Spinal cord (tissue), 10 donors: ENCODE measurements around the gene DNALI1. TPM values are rescaled to one million over a fixed set of nuclear protein-coding genes. Genes with fewer than 3 reads are reported as not detected.
"Not testable (repeated sequence)": the region's sequence is repeated elsewhere in the genome, so short reads cannot be mapped to it uniquely, and the experiment has no call there.

ENCODE experiments used
- DNase-seq, 6 donors: peaks; one replicate each; pipeline versions ENCODE4 v3.0.0 to v3.0.0-alpha.2; 2013 to 2015; ENCODE audit warnings: low spot score in 6 of 6, low read depth in 4 of 6
- H3K27ac ChIP-seq: one replicate; pipeline ENCODE4 v1.5.1; 2013; ENCODE audit warnings: low read depth, low read length, control low read depth
- H3K27me3 ChIP-seq: one replicate; pipeline ENCODE4 v1.6.1; 2013; ENCODE audit warnings: low read length; ENCODE audit not compliant: control insufficient read depth, insufficient read depth
- H3K36me3 ChIP-seq: one replicate; pipeline ENCODE4 v1.6.1; 2013; ENCODE audit warnings: low read length; ENCODE audit not compliant: control insufficient read depth, insufficient read depth
- H3K4me1 ChIP-seq: one replicate; pipeline ENCODE4 v1.6.1; 2013; ENCODE audit warnings: low read length; ENCODE audit not compliant: control insufficient read depth, insufficient read depth
- H3K4me3 ChIP-seq: one replicate; pipeline ENCODE4 v1.5.1; 2013; ENCODE audit warnings: low read depth, low read length, control low read depth
- H3K9me3 ChIP-seq: one replicate; pipeline ENCODE4 v1.6.1; 2013; ENCODE audit warnings: low read length; ENCODE audit not compliant: control insufficient read depth, insufficient read depth
- WGBS: methylation state at CpG from one replicate; pipeline ENCODE4 v1.1.5; 2013; ENCODE audit warnings: missing lambda C conversion rate; ENCODE audit not compliant: insufficient coverage; 5-methylcytosine and 5-hydroxymethylcytosine counted together
- long read RNA-seq, 4 donors: transcript quantifications; one replicate each; lab custom pipeline, GENCODE V29; 2026
- polyA plus RNA-seq, 2 donors: library from polyadenylated mRNA; unstranded; fragments of 120-200 nt; gene quantifications; one replicate each; pipeline ENCODE4 v1.2.1, GENCODE V29; 2013; ENCODE audit not compliant: insufficient read length in 2 of 2
- total RNA-seq, 2 donors: library from RNA; depleted of rRNA in 1 of 2; stranded (reverse); fragments of 120-200 nt in 1 of 2; fragments of >200 nt in 1 of 2; gene quantifications; one replicate each; pipeline versions ENCODE4 v1.2.3 to v1.2.4, GENCODE V29; 2013 to 2014
- donor health status: healthy.

DNALI1 gene
- 10 to 100 TPM in 1 of 2 donors, 1 to 10 TPM in 1; 4.7 to 56.0 TPM for total RNA-seq
- polyA plus RNA-seq: 10 to 100 TPM; 47.5 to 59.7 TPM
- long read RNA-seq, donor 1, transcript DNALI1-204 (2 exons, 712 nt): major isoform, 9 of 20 reads
- long read RNA-seq, donor 1, transcript DNALI1-205 (2 exons, 3,539 nt): minor isoform, 5 of 20 reads
- long read RNA-seq, donor 1, partial matches to known transcripts: 0 of 20 reads
- long read RNA-seq, donor 1, other reads (novel, unspliced or antisense): 0 of 20 reads
- long read RNA-seq, donor 2, partial matches to known transcripts: 0 of 7 reads
- long read RNA-seq, donor 2, other reads (novel, unspliced or antisense): 0 of 7 reads
- long read RNA-seq, donor 3, partial matches to known transcripts: 8 of 15 reads
- long read RNA-seq, donor 3, other reads (novel, unspliced or antisense): 0 of 15 reads
- long read RNA-seq, donor 4, transcript DNALI1-201 (6 exons, 2,649 nt): major isoform, 17 of 245 reads
- long read RNA-seq, donor 4, transcript DNALI1-203 (3 exons, 621 nt): major isoform, 17 of 245 reads
- long read RNA-seq, donor 4, transcript DNALI1-205 (2 exons, 3,539 nt): minor isoform, 6 of 245 reads
- long read RNA-seq, donor 4, partial matches to known transcripts: 97 of 245 reads
- long read RNA-seq, donor 4, other reads (novel, unspliced or antisense): 104 of 245 reads

DNA sequence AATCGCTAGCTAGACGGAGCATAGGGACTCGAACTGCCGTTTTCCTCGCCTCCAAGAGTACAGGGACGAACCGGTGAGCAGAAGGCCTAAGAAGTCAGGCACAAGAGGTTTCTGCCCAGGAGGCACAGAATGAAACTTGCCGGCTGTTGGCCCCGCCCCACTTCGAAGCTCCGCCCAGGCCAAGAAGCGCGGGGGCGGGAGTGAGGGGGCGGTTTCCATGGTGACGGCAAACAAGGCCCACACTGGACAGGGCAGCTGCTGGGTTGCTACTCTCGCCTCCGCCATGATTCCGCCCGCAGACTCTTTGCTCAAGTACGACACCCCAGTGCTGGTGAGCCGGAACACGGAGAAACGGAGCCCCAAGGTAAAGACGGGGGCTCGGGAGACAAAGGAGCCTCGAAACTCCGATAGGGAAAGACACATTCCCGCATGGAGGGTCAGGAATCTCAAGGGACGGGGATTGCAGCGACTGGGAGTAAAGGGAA, at the start of gene DNALI1:
TSS of gene DNALI1 (plus strand) at position 229 of the 485 bp plus-strand sequence. CDS start at position 284, 55 bp downstream.
- DNase-seq: peak; percentile 72 to 95 (median 80)
- Histone ChIP-seq H3K4me1 (peaks cover 18% of the 10 kb centered on the region), H3K36me3 (peaks cover 7% of the 10 kb centered on the region), H3K27me3 (no peaks in the 10 kb centered on the region), H3K4me3 (peak within 1 kb of the TSS; percentile 76), H3K9me3 (no peaks in the 10 kb centered on the region), H3K27ac (peak within 1 kb of the TSS; percentile 66)
- WGBS: 2% methylated on average over 31 of the region's 31 CpGs

DNA sequence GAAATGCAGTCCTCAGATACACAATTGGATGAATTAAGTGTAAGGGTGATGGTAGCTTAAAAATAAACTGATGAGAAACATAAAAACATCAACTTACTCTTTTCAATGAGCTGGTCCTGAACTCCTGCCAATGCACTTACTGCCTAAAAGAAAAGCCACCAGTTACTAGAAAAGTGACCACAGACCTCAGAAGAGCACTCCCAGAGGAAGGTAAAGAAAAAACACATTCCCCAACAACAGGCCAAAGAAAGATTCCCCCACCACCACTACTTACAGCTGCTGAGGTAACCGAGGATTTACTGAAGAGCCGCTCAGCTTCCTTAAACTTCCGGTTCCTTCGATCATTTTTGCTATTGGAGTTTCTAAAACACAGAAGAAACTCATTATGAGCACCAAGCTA, 47.6 kb upstream of the DNALI1 start:
- 80% methylated on average over 4 of the region's 4 CpGs for WGBS
- DNase-seq: peak in 1 of 6 donors; percentile 16
- Histone ChIP-seq H3K4me1 (peaks cover 6% of the 10 kb centered on the region), H3K27me3 (no peaks in the 10 kb centered on the region), H3K4me3 (no peak overlapping the region), H3K36me3 (peaks cover 44% of the 10 kb centered on the region), H3K27ac (no peak overlapping the region), H3K9me3 (no peaks in the 10 kb centered on the region)

DNA sequence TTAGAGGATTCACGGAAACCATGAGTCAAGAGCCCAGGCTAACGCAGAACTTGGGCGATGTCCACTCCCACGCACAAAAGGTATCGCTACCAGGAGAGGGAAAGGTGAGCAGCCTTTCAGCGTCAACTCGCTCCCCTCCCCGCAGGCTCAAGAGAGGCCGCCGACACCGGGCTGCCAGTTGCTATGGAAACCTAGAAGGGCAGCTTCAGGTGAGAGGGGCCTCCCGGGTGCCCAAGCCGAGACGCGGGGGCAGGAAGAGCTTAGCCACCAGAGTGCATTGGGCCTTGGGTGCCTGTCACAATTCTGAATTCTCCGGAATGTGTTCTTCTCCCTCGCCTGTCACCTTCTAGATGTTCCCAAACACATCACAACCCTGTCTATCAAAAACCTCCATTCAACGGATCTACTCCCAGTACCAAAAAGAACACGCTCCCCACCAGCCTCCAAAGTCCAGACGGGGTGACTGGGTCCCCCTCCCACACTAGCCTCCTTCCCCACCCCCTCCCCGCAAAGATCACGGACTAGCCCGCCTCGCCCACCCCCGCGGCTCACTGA, 42.9 kb upstream of the DNALI1 start:
- H3K9me3 ChIP-seq: no peaks in the 10 kb centered on the region
- no peak overlapping the region for H3K27ac ChIP-seq
- peaks cover 6% of the 10 kb centered on the region for H3K4me1 ChIP-seq
- whole genome bisulfite sequencing: under 1% methylated on average over 19 of the region's 26 CpGs
- peak in 4 of 6 donors; percentile 15 to 81 (median 26) for DNase-seq
- H3K4me3 ChIP-seq: peak overlapping the region; percentile 69
- no peaks in the 10 kb centered on the region for H3K27me3 ChIP-seq
- peaks cover 11% of the 10 kb centered on the region for H3K36me3 ChIP-seq

GRCh38 chr1:37514350-37515184, 42.2 kb upstream of the DNALI1 start, which contains the start of gene MEAF6:
Gene MEAF6 (minus strand): TSS chr1:37514766. CDS start chr1:37514746, 20 bp downstream.
- H3K9me3 ChIP-seq: no peaks in the 10 kb centered on the region
- H3K4me3 ChIP-seq: peak within 1 kb of the TSS; percentile 69
- H3K27me3 ChIP-seq: no peaks in the 10 kb centered on the region
- H3K36me3 ChIP-seq: peaks cover 9% of the 10 kb centered on the region
- peak; percentile 65 to 95 (median 80) for DNase-seq
- peak within 1 kb of the TSS; percentile 88 for H3K27ac ChIP-seq
- under 1% methylated on average over 98 of the region's 100 CpGs for WGBS
- peaks cover 6% of the 10 kb centered on the region for H3K4me1 ChIP-seq

GRCh38 chr1:37515185-37516034, 41.3 kb upstream of the DNALI1 start:
- H3K36me3 ChIP-seq: peaks cover 4% of the 10 kb centered on the region
- H3K27ac ChIP-seq: peak overlapping the region; percentile 88
- peak in 1 of 6 donors; percentile 5 for DNase-seq
- peaks cover 6% of the 10 kb centered on the region for H3K4me1 ChIP-seq
- H3K4me3 ChIP-seq: peak overlapping the region; percentile 69
- WGBS: 67% methylated on average over 4 of the region's 18 CpGs
- no peaks in the 10 kb centered on the region for H3K27me3 ChIP-seq
- no peaks in the 10 kb centered on the region for H3K9me3 ChIP-seq

DNA sequence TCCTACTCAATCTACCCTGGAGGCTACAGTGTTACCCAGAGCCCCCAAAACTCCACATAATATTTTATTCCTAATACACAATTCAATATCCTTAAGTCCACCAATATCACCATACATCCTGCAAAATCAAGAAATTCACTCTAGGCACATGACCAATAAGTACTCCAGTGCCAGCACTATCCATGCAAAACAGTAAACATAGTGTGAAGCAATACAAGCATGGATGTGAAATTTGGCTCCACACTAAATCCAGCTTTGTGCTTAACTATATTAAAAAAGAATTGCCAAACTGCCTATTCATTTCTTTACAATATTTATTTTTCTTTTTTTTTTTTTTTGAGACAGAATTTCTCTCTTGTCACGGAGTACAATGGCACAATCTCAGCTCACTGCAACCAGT, 39.2 kb upstream of the DNALI1 start:
- Histone ChIP-seq H3K9me3 (no peaks in the 10 kb centered on the region), H3K4me3 (no peak overlapping the region), H3K27ac (no peak overlapping the region), H3K27me3 (no peaks in the 10 kb centered on the region), H3K36me3 (no peaks in the 10 kb centered on the region), H3K4me1 (peaks cover 6% of the 10 kb centered on the region)
- no peak for DNase-seq
- WGBS: 100% methylated on average over 1 of the region's 1 CpG

DNA sequence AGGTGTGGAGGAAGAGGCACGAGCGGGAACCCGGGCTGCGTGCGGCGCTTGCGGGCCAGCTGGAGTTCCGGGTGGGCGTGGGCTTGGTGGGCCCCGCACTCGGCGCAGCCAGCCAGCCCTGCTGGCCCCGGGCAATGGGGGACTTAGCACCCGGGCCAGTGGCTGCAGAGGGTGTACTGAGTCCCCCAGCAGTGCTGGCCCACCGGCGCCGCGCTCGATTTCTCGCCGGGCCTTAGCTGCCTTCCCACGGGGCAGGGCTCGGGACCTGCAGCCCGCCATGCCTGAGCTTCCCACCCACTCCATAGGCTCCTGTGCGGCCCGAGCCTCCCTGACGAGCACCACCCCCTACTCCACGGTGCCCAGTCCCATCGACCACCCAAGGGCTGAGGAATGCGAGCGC, 38.5 kb upstream of the DNALI1 start:
- not testable (repeated sequence) for DNase-seq, H3K9me3 ChIP-seq, H3K27me3 ChIP-seq, H3K27ac ChIP-seq, H3K36me3 ChIP-seq, H3K4me3 ChIP-seq, H3K4me1 ChIP-seq
- 97% methylated on average over 6 of the region's 31 CpGs for WGBS

DNA sequence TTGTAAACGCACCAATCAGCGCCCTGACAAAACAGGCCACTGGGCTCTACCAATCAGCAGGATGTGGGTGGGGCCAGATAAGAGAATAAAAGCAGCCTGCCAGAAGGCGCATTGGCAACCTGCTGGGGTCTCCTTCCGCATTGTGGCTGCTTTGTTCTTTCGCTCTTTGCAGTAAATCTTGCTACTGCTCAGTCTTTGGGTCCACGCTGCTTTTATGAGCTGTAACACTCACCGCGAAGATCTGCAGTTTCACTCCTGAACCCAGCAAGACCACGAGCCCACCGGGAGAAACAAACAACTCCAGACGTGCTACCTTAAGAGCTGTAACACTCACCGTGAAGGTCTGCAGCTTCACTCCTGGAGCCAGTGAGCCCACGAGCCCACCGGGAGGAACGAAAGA, 37.8 kb upstream of the DNALI1 start:
- H3K27ac ChIP-seq, H3K4me3 ChIP-seq, H3K36me3 ChIP-seq, H3K4me1 ChIP-seq, DNase-seq, H3K27me3 ChIP-seq, H3K9me3 ChIP-seq: not testable (repeated sequence)
- 52% methylated on average over 15 of the region's 15 CpGs for WGBS
